Right atrium auricular region (tissue), 2 donors: ENCODE results near the gene FKBP7. TPM values are rescaled to one million over a fixed set of nuclear protein-coding genes. Genes with fewer than 3 reads are reported as not detected.
A peak's percentile ranks its signal among the peaks of the same experiment; 100 is the strongest.

ENCODE experiments used
- DNase-seq: peaks from one replicate; pipeline ENCODE4 v3.0.0-alpha.2; 2019; ENCODE audit warnings: low spot score
- H3K27ac ChIP-seq, 2 donors: fragments of 200-600 bp; sonication (generic); 1 replicate in 1 of 2; 2 replicates in 1 of 2; pipeline ENCODE4 v1.5.1; 2016 to 2019
- H3K27me3 ChIP-seq, 2 donors: fragments of 200-600 bp; sonication (generic); one replicate each; pipeline versions ENCODE4 v1.5.1 to v1.6.0; 2017 to 2019
- H3K36me3 ChIP-seq: fragments of 200-600 bp; sonication (generic); one replicate; pipeline ENCODE4 v1.5.1; 2016
- H3K4me1 ChIP-seq, 2 donors: fragments of 200-600 bp; sonication (generic); one replicate each; pipeline versions ENCODE4 v1.5.1 to v1.6.0; 2017 to 2019
- H3K4me3 ChIP-seq, 2 donors: fragments of 200-600 bp; sonication (generic); 1 replicate in 1 of 2; 2 replicates in 1 of 2; pipeline ENCODE4 v1.5.1; 2017 to 2019; ENCODE audit warnings: mild to moderate bottlenecking in 1 of 2, moderate library complexity in 1 of 2
- H3K9me3 ChIP-seq, 2 donors: fragments of 200-600 bp; sonication (generic); one replicate each; pipeline ENCODE4 v1.5.1; 2019
- CTCF ChIP-seq, 2 donors: fragments of 200-600 bp; sonication (generic); IDR thresholded peaks; one replicate each; pipeline ENCODE4 v1.5.1; 2019; ENCODE audit warnings: antibody characterized with exemption in 2 of 2
- total RNA-seq, 2 donors: library from RNA; depleted of rRNA; stranded (reverse); fragments of >200 nt; gene quantifications; one replicate each; pipeline ENCODE4 v1.1.0, GENCODE V29; 2016

Gene FKBP7
- total RNA-seq, 2 donors from 2014 or later: 10.8 to 13.4 TPM

- H3K4me1 ChIP-seq: peaks cover 0 to 6% of the 10 kb centered on the region in 2 donors
- H3K27ac ChIP-seq: peak overlapping the region; percentile 90 to 92
- peak; percentile 94 for DNase-seq
- H3K9me3 ChIP-seq: no peaks in the 10 kb centered on the region
- peak overlapping the region; percentile 49 to 62 for H3K4me3 ChIP-seq
- H3K27me3 ChIP-seq: no peaks in the 10 kb centered on the region
- H3K36me3 ChIP-seq: no peaks in the 10 kb centered on the region
- peak; percentile 87 to 95 for TF ChIP-seq CTCF (IDR thresholded peaks at IDR 0.05)
Measured at GRCh38 chr2:178414266-178415247, 63.8 kb downstream of the FKBP7 start.

Other genes starting within 250 kb of the FKBP7 start
- 10 to 100 TPM; 41.4 to 47.1 TPM for gene PRKRA, start 27.4 kb downstream of the FKBP7 start, total RNA-seq
- 1 to 10 TPM in 1 of 2 donors, under 1 TPM in 1; 0.59 to 2.4 TPM for gene PJVK, start 27.2 kb downstream of the FKBP7 start, total RNA-seq
- 10 to 100 TPM; 11.1 to 12.1 TPM for gene PLEKHA3, start 1.9 kb upstream of the FKBP7 start, total RNA-seq